GM12872 (cell line): Measurements from ENCODE around the gene ACOT7.

Experiments
- TF ChIP-seq, protein P1 (sequence below): IDR thresholded peaks from 3 replicates; pipeline ENCODE4 v1.5.1; 2011; ENCODE audit warnings: low read depth, mild to moderate bottlenecking, low read length, moderate library complexity; ENCODE audit not compliant: insufficient read depth

Gene ACOT7

DNA sequence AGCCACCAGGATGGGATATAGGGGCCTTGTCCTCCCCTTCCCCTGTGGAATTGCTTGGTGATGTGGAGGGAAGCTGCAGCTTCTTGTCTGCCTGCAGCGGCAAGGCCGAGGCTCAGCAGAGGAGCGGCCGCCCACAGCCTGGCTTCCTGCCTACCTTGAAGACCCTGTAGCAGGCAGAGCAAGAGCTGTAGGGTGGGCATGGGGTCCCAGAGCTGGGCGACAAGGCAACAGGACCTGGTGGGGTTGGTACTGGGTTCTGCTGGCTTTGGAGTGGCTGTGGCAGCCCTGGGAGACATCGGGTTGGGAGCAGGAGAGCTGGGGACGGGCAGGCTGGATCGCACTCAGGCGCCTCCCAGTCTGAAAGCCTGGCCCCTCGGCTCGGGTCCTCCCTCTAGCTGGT, 126.9 kb downstream of the ACOT7 start:
- TF ChIP-seq, protein P1, sequence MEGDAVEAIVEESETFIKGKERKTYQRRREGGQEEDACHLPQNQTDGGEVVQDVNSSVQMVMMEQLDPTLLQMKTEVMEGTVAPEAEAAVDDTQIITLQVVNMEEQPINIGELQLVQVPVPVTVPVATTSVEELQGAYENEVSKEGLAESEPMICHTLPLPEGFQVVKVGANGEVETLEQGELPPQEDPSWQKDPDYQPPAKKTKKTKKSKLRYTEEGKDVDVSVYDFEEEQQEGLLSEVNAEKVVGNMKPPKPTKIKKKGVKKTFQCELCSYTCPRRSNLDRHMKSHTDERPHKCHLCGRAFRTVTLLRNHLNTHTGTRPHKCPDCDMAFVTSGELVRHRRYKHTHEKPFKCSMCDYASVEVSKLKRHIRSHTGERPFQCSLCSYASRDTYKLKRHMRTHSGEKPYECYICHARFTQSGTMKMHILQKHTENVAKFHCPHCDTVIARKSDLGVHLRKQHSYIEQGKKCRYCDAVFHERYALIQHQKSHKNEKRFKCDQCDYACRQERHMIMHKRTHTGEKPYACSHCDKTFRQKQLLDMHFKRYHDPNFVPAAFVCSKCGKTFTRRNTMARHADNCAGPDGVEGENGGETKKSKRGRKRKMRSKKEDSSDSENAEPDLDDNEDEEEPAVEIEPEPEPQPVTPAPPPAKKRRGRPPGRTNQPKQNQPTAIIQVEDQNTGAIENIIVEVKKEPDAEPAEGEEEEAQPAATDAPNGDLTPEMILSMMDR: no peak

DNA sequence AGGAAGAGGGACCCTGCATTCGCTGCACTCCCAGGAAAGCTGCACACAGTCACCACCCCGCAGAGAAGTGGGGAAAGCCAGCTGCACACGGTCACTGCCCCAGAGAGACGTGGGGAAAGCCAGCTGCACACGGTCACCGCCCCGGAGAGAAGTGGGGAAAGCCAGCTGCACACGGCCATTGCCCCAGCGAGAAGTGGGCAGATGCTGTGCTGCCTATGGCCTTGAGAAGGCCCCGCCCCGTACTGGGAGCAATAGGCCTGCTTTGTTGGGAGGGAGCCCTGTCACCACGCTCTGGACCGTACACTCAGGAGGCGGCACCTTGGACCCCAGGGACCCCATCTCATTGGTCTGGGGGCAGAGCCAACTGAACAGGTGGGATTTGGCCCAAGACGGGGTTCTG, 128.4 kb downstream of the ACOT7 start:
- TF ChIP-seq, protein P1: no peak

DNA sequence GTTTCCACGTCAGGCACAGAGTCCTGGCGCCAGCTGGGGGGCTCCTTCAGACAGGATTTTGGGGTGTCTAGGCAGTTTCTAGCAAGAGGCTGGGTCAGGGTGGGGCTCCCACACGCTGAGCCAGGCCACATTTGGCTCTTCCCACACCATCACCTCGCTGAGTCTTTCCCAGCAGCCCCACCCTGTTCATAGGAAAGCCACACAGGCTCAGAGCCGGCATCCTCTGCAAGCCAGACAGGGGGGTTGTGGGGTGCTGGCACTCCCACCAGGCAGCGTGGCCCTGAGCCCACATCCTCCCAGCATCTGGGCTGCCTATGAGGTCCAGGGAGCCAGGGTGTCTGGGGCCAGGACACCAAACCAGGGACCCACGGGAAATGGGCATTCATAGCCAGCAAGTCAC, 129.9 kb downstream of the ACOT7 start:
- TF ChIP-seq, protein P1: no peak

DNA sequence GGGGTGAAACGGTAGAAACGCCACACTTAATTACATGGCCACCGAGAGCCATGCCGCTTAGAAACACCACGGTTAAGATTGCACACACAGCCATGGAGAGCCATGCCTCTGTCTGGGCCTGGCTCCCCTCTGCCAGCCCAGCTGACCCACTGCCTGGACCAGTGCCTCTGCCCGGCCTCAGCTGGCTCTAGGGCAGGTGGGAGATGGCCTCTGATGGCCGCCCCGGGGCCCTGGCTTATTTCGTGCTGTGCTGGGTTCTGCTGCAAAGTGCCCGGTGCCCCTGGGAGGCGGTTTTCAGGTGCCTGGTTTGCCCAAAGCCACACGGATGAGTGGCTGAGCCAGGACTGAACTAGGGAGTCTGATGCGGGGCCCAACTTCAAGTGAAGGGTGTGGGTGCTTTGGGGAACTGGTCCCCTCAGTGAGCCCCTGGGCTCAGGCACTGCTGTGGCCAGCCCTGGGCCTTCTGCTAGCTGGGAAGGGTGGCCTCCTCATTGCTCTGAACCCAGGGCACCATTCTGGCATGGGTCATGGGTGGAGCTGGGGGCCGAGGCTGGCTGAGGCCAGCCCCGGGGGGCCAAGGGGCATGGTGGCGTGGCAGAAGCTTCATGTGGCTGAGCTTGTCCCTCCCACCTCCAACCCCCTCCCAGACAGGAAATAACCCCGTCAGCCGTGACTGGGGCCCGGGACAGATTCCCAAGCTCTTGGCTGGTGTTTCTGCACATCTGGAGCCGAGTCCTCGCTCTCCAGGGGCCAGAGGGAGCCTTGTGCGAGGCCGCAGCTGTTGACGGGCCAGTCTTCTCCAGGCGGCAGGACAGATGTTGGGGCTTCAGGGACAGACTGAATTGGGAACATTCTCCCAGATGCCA, 130.8 kb downstream of the ACOT7 start:
- TF ChIP-seq, protein P1: no peak

DNA sequence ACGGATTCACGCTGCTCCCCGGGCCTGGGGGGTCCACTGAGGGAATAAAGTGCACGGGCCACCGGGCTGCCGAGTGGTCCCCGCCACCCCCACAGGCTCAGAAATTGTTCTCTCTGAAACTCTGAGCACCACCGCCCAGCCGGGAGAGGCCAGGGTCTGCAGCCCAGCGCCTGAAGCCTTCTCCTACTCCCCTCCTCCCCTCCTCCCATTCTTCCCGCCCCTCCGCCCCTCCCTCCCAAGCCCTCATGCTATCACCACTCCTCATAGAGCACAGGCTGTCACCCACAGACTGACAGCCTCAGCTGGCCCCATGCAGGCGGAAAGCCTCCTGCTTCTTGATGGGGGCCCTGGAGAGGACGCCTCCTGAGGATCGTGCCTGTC, 132.0 kb downstream of the ACOT7 start:
- TF ChIP-seq, protein P1: no peak

DNA sequence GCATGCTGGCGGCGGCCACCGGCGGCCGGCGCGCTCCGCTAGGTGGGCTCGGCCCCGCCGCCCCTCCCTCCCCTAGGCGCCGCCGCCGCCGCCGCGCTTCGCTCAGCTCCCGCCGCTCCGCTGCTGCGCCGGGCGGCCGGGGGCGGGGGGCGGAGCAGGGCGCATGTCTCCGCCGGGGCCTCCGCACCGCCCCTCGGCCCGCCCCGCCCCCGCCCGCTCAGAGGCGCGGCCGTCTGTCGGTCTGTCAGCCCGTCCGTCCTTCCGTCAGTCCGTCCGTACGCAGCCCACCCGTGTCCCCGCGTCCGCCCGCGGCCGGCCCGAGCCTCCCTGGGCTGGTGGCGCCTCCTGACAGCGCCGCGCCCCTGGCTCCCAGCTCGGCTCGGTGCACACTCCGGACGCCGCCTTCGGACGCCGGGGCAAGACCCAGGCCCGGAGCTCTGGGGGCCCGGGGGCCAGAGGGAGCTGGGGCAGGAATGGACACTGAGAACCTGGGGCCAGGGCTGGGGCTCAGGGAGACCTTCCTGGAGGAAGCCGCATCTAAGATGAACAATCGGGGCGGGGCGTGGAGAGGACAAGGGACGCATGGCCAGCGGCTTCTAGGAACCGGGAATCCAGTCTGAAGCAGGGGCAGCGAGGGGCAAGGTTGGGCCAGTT, 132.5 kb downstream of the ACOT7 start, which contains the start of gene GPR153:
Gene GPR153, minus strand, starts transcription at position 138 of the 654 bp plus-strand sequence. CDS start 6,193 bp downstream, outside the sequence.
- TF ChIP-seq, protein P1: no peak

DNA sequence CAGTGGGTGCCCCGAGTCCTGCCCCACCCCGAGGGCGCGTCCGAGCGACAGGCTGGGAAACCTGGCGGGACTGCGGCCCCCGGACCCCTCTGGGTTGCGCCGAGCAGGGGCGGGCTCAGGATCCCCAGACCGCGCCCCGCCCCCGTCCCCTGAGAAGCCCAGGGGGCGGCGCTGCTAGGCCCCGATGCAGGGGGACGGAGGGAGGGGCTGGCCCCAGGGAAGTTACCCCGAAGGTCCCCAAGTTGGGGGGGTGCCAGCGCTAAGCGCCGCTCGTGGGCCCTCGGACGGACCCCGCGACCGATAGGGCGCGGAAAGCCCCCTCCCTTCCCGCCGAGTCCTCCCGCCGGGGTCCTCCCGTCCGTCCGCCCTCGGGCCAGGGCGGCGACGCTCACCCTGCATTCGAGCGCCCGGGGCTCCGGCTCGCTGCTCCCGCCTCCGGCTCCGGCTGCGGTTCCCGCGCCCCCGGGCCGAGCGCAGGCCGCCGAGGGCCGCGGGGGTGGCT, 133.1 kb downstream of the ACOT7 start:
- TF ChIP-seq, protein P1: no peak
